DND-41 (cell line): ENCODE measurements around the gene TEDC1.

Source experiments
- ATAC-seq: fragments of 200-7000 bp; cut with Tn5 transposase; 3 replicates; pipeline ENCODE4 v1.9.1; 2021; ENCODE audit warnings: low read depth; ENCODE audit not compliant: insufficient read depth
- DNase-seq: peaks from one replicate; pipeline ENCODE4 v3.0.0-alpha.2; 2020
- H2AFZ ChIP-seq: 2 replicates; pipeline ENCODE4 v1.6.0; 2012; ENCODE audit warnings: low read depth, low read length
- H3K27ac ChIP-seq: 2 replicates; pipeline ENCODE4 v1.5.1; 2012; ENCODE audit warnings: low read length, inconsistent platforms
- H3K27me3 ChIP-seq: fragments of 200-600 bp; sonication (generic); 2 replicates; pipeline ENCODE4 v1.6.0; 2012; ENCODE audit warnings: low read length, mild to moderate bottlenecking, inconsistent platforms; ENCODE audit not compliant: insufficient read depth, poor library complexity
- H3K36me3 ChIP-seq: 2 replicates; pipeline ENCODE4 v1.5.1; 2012; ENCODE audit warnings: low read length, inconsistent platforms; ENCODE audit not compliant: insufficient read depth
- H3K4me1 ChIP-seq: 2 replicates; pipeline ENCODE4 v1.5.1; 2012; ENCODE audit warnings: mild to moderate bottlenecking, low read length; ENCODE audit not compliant: insufficient read depth
- H3K4me2 ChIP-seq: 2 replicates; pipeline ENCODE4 v1.6.0; 2012; ENCODE audit warnings: mild to moderate bottlenecking, moderate library complexity, low read length, inconsistent platforms; ENCODE audit not compliant: insufficient read depth
- H3K4me3 ChIP-seq, 2 experiments: fragments of 200-600 bp in 1 of 2; shearing (Covaris generic) in 1 of 2; 2 replicates each; pipeline ENCODE4 v1.5.1; 2012 to 2016; ENCODE audit warnings: inconsistent platforms in 2 of 2, low read length in 2 of 2, mild to moderate bottlenecking in 2 of 2, low read depth in 1 of 2, moderate library complexity in 1 of 2
- H3K79me2 ChIP-seq: 2 replicates; pipeline ENCODE4 v1.6.0; 2012; ENCODE audit warnings: low read length, inconsistent platforms; ENCODE audit not compliant: insufficient read depth
- H3K9ac ChIP-seq: 2 replicates; pipeline ENCODE4 v1.6.0; 2012; ENCODE audit warnings: low read depth, mild to moderate bottlenecking, inconsistent platforms, low read length, moderate library complexity
- H3K9me3 ChIP-seq: 2 replicates; pipeline ENCODE4 v1.5.1; 2012; ENCODE audit warnings: low read length, moderate library complexity, mild to moderate bottlenecking, inconsistent platforms; ENCODE audit not compliant: insufficient read depth, severe bottlenecking
- H4K20me1 ChIP-seq: 2 replicates; pipeline ENCODE4 v1.6.0; 2012; ENCODE audit warnings: low read length; ENCODE audit not compliant: insufficient read depth
- EZH2 ChIP-seq: IDR thresholded peaks from 3 replicates; pipeline ENCODE4 v1.6.1; 2012; ENCODE audit warnings: borderline replicate concordance, low read depth, mild to moderate bottlenecking, moderate library complexity, low read length, inconsistent platforms; ENCODE audit not compliant: severe bottlenecking
- TF ChIP-seq, protein P1 (sequence below): IDR thresholded peaks from 2 replicates; pipeline ENCODE4 v1.5.1; 2012; ENCODE audit warnings: borderline replicate concordance, low read length, moderate library complexity, mild to moderate bottlenecking; ENCODE audit not compliant: poor library complexity, severe bottlenecking; ENCODE audit errors: extremely low read depth

Gene TEDC1

DNA sequence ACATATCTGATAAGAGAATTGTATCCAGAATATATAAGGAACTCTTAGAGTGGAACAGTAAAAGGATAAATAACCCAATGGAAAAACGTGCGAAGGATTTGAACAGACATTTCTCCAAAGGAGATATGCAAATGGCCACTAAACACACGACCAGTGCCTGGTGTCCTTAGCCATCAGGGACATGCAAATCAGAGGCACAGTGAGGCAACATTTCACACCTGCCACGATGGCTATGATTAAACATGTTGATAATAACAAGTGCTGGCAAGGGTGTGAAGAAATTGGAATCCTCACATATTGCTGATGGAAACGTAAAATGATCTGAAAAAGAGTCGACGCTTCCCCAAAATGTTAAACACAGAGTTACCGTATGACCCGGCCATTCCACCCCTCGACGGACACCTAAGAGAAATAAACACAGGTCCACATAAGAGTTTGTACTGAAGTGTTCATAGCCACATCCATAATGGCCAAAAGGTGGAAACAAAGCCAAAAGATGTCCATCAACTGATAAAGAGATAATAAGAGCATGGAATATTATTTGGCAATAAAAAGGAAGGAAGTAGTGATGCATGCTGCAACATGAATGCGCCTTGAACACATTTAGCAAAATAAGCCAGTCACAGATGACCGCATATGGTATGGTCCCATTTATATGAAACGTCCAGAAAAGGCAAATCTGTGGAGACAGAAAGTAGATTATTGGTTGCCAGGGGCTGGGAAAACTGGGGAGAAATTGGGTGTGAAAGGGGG, 29.1 kb downstream of the TEDC1 start:
- H3K36me3 ChIP-seq = no peaks in the 10 kb centered on the region
- ATAC-seq = no peak
- H3K79me2 ChIP-seq = no peaks in the 10 kb centered on the region
- no peak overlapping the region for H3K9ac ChIP-seq
- H3K4me1 ChIP-seq = no peaks in the 10 kb centered on the region
- H3K27ac ChIP-seq = no peak overlapping the region
- no peaks in the 10 kb centered on the region for H3K27me3 ChIP-seq
- peaks cover 5% of the 10 kb centered on the region for H3K9me3 ChIP-seq
- H2AFZ ChIP-seq = no peak overlapping the region
- H3K4me3 ChIP-seq = no peak overlapping the region
- no peaks in the 10 kb centered on the region for H4K20me1 ChIP-seq
- TF ChIP-seq EZH2 = no peak
- TF ChIP-seq, protein P1, sequence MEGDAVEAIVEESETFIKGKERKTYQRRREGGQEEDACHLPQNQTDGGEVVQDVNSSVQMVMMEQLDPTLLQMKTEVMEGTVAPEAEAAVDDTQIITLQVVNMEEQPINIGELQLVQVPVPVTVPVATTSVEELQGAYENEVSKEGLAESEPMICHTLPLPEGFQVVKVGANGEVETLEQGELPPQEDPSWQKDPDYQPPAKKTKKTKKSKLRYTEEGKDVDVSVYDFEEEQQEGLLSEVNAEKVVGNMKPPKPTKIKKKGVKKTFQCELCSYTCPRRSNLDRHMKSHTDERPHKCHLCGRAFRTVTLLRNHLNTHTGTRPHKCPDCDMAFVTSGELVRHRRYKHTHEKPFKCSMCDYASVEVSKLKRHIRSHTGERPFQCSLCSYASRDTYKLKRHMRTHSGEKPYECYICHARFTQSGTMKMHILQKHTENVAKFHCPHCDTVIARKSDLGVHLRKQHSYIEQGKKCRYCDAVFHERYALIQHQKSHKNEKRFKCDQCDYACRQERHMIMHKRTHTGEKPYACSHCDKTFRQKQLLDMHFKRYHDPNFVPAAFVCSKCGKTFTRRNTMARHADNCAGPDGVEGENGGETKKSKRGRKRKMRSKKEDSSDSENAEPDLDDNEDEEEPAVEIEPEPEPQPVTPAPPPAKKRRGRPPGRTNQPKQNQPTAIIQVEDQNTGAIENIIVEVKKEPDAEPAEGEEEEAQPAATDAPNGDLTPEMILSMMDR = no peak
- no peak overlapping the region for H3K4me2 ChIP-seq
- no peak for DNase-seq

DNA sequence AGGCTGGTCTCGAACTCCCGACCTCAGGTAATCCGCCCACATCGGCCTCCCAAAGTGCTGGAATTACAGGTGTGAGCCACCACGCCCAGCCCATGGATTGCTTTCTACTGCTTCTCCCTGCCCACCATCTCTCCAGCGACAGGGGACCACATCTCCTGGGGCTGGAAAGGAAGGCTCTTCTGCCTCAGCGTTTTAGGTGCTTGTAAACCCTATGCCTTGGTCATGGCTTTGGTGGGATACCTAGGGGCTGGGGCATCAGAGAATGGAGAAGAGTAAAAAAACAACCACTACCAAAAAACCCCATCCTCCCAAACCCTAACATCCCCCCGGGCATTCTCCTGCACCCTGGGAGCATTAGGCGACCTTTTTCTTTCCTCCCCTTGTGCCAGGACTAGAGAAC, 34.3 kb downstream of the TEDC1 start:
- Histone ChIP-seq H2AFZ (no peak overlapping the region), H3K36me3 (no peaks in the 10 kb centered on the region), H3K4me2 (no peak overlapping the region), H3K4me1 (peaks cover 12% of the 10 kb centered on the region), H4K20me1 (no peaks in the 10 kb centered on the region), H3K4me3 (no peak overlapping the region), H3K9ac (no peak overlapping the region), H3K9me3 (no peaks in the 10 kb centered on the region), H3K79me2 (no peaks in the 10 kb centered on the region), H3K27me3 (no peaks in the 10 kb centered on the region), H3K27ac (no peak overlapping the region)
- ATAC-seq = no peak
- no peak for TF ChIP-seq EZH2
- TF ChIP-seq, protein P1 = no peak
- DNase-seq = no peak

DNA sequence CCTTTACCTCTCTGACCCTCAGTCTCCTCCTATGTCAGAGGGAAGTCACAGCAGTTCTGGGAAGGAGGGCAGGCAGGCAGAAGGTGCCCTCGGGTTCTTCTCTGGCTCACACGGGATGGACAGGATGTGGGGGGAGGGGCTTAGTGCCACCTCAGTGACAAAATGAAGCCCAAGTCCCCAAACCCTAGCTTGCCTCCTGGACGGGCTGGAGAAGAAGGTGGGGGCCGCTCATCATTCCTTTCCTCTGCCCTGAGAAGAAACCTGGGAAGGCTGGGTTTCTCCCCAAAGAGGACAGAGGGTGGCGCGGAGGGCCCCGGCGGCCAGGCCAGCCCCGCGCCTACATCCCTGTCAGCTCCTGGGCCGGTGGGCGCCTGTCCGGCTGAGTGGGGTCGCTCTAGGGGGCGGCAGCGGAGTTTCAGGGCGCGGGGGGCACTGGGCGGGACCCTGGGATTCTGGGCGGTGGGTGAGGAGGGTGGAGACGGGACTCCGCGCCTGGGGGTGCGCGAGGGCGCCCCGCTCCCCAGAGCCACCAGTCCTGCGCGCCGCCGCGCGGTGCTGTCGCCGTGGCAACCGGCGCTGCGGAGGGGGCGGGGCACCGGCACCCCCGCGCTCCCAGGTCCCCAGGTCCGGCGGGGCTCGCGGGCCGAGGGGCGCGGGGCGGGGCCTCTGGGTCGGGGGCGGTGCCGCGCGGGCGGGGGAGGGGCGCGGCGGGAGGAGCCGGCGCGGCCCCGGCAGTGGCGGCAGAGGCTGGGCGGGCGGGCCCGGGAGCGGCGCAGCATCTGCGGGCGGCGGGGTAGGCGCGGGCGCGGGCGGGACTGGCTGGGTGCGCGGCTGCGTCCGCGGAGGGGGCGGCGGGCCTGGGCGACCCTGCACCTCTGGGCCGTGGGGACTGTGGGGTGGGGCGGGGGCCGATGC, 35.1 kb downstream of the TEDC1 start, which contains the start of gene TMEM121:
Gene TMEM121, plus strand, starts transcription at position 723 of the 915 bp plus-strand sequence. CDS start 2,252 bp downstream, outside the sequence.
- ATAC-seq (no peak), DNase-seq (no peak)
- no peaks in the 10 kb centered on the region for H3K27me3 ChIP-seq
- H2AFZ ChIP-seq = no peak within 1 kb of the TSS
- TF ChIP-seq EZH2 = no peak
- TF ChIP-seq, protein P1 = no peak
- H3K79me2 ChIP-seq = no peaks in the 10 kb centered on the region
- H4K20me1 ChIP-seq = no peaks in the 10 kb centered on the region
- H3K36me3 ChIP-seq = no peaks in the 10 kb centered on the region
- no peaks in the 10 kb centered on the region for H3K9me3 ChIP-seq
- no peak within 1 kb of the TSS for H3K4me2 ChIP-seq
- no peak within 1 kb of the TSS for H3K27ac ChIP-seq
- H3K4me1 ChIP-seq = peaks cover 12% of the 10 kb centered on the region
- H3K4me3 ChIP-seq = no peak within 1 kb of the TSS
- no peak within 1 kb of the TSS for H3K9ac ChIP-seq
